CD4-positive, CD25-positive, alpha-beta regulatory T cell (primary cell): ENCODE measurements around the gene GPR119. TPM values are rescaled to one million over a fixed set of nuclear protein-coding genes. Genes with fewer than 3 reads are reported as not detected.
"Not testable (repeated sequence)": the region's sequence is repeated elsewhere in the genome, so short reads cannot be mapped to it uniquely, and the experiment has no call there.

Experiments
- ATAC-seq, 2 donors: fragments of 150-1000 bp; cut with Tn5 transposase; one replicate each; pipeline ENCODE4 v1.10.0; 2021; ENCODE audit warnings: low read depth in 2 of 2, moderate number of reproducible peaks in 2 of 2, moderate library complexity in 1 of 2
- DNase-seq, 3 donors: peaks; one replicate each; pipeline versions ENCODE4 v3.0.0 to v3.0.0-alpha.2; 2012 to 2022; ENCODE audit warnings: mixed read lengths in 1 of 3
- H3K27ac ChIP-seq: one replicate; pipeline ENCODE4 v1.7.0; 2013; ENCODE audit warnings: mild to moderate bottlenecking, low read length; ENCODE audit not compliant: insufficient read depth, poor library complexity, severe bottlenecking
- H3K27me3 ChIP-seq: one replicate; pipeline ENCODE4 v1.7.0; 2013; ENCODE audit warnings: low read length; ENCODE audit not compliant: control insufficient read depth, insufficient read depth
- H3K36me3 ChIP-seq: one replicate; pipeline ENCODE4 v1.7.0; 2013; ENCODE audit warnings: mild to moderate bottlenecking, low read length, moderate library complexity; ENCODE audit not compliant: control insufficient read depth, insufficient read depth
- H3K4me1 ChIP-seq: 2 replicates; pipeline ENCODE4 v1.7.0; 2013; ENCODE audit warnings: mild to moderate bottlenecking, low read length; ENCODE audit not compliant: insufficient read depth, control insufficient read depth, poor library complexity, severe bottlenecking
- H3K4me3 ChIP-seq: one replicate; pipeline ENCODE4 v1.7.0; 2013; ENCODE audit warnings: low read depth, mild to moderate bottlenecking, low read length, moderate library complexity
- H3K9me3 ChIP-seq, 2 experiments: 1 replicate in 1 of 2; 2 replicates in 1 of 2; pipeline ENCODE4 v1.7.0; 2013; ENCODE audit warnings: low read length in 2 of 2, mild to moderate bottlenecking in 1 of 2, moderate library complexity in 1 of 2; ENCODE audit not compliant: control insufficient read depth in 2 of 2
- H3K27ac Mint-ChIP-seq, 3 donors: one replicate each; pipeline ENCODE4 v1.8.0; 2020 to 2022; ENCODE audit warnings: mild to moderate bottlenecking in 3 of 3, mixed read lengths in 3 of 3, moderate library complexity in 2 of 3
- H3K27me3 Mint-ChIP-seq: one replicate; pipeline ENCODE4 v1.8.0; 2022; ENCODE audit warnings: mild to moderate bottlenecking, mixed read lengths
- H3K36me3 Mint-ChIP-seq: one replicate; pipeline ENCODE4 v1.8.0; 2020; ENCODE audit warnings: mixed read lengths
- H3K4me1 Mint-ChIP-seq, 4 donors: one replicate each; pipeline ENCODE4 v1.8.0; 2020 to 2022; ENCODE audit warnings: mixed read lengths in 4 of 4, mild to moderate bottlenecking in 1 of 4
- H3K4me3 Mint-ChIP-seq, 4 donors: one replicate each; pipeline ENCODE4 v1.8.0; 2020 to 2022; ENCODE audit warnings: mild to moderate bottlenecking in 4 of 4, mixed read lengths in 4 of 4, moderate library complexity in 3 of 4
- H3K9me3 Mint-ChIP-seq, 7 donors: one replicate each; pipeline ENCODE4 v1.8.0; 2020 to 2022; ENCODE audit warnings: mixed read lengths in 7 of 7, mild to moderate bottlenecking in 3 of 7, moderate library complexity in 2 of 7
- polyA plus RNA-seq, 4 donors: library from polyadenylated mRNA; unstranded; fragments of 300-500 nt; fragmentation: Illumina TruSeq; gene quantifications; one replicate each; pipeline ENCODE4 v1.2.3, GENCODE V29; 2021
- total RNA-seq: library from RNA; stranded (reverse); gene quantifications from one replicate; pipeline ENCODE4 v1.2.3, GENCODE V29; 2022

Gene GPR119
- total RNA-seq (not detected), polyA plus RNA-seq (not detected)

GRCh38 chrX:130385520-130385919 lies at the start of gene GPR119:
GPR119 (minus strand) TSS chrX:130385674; CDS start chrX:130385447, 227 bp downstream.
- ATAC-seq (no peak), DNase-seq (no peak)
- Histone ChIP-seq H3K36me3 (no peaks in the 10 kb centered on the region), H3K9me3 (no peaks in the 10 kb centered on the region), H3K27ac (no peak within 1 kb of the TSS), H3K4me1 (no peaks in the 10 kb centered on the region), H3K27me3 (no peaks in the 10 kb centered on the region), H3K4me3 (no peak within 1 kb of the TSS)
- no peak within 1 kb of the TSS for H3K4me3 Mint-ChIP-seq
- H3K27ac Mint-ChIP-seq, result no peak within 1 kb of the TSS
- H3K9me3 Mint-ChIP-seq, result peaks cover 0 to 3% (median 0%) of the 10 kb centered on the region in 7 donors
- peaks cover 9% of the 10 kb centered on the region for H3K27me3 Mint-ChIP-seq
- H3K4me1 Mint-ChIP-seq, result no peaks in the 10 kb centered on the region
- H3K36me3 Mint-ChIP-seq, result no peaks in the 10 kb centered on the region

DNA sequence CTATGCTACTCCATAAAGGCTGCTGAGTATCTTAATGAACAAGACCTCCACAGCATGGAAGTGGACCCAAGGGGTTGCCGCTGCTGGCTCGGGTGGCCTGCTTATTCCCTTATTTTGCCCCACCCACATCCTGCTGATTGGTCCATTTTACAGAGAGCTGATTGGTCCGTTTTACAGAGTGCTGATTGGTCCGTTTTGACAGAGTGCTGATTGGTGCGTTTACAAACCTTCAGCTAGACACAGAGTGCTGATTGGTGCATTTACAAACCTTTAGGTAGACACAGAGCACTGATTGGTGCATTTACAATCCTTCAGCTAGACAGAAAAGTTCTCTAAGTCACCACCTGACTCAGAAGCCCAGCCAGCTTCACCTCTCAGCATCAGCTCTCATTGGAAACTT lies 43.8 kb upstream of the GPR119 start:
- not testable (repeated sequence) for H3K9me3 ChIP-seq, H3K4me3 ChIP-seq, H3K4me1 ChIP-seq, H3K27ac ChIP-seq, DNase-seq, H3K36me3 Mint-ChIP-seq, H3K9me3 Mint-ChIP-seq, H3K4me1 Mint-ChIP-seq, H3K27me3 ChIP-seq, H3K27me3 Mint-ChIP-seq, H3K27ac Mint-ChIP-seq, H3K4me3 Mint-ChIP-seq, ATAC-seq, H3K36me3 ChIP-seq

DNA sequence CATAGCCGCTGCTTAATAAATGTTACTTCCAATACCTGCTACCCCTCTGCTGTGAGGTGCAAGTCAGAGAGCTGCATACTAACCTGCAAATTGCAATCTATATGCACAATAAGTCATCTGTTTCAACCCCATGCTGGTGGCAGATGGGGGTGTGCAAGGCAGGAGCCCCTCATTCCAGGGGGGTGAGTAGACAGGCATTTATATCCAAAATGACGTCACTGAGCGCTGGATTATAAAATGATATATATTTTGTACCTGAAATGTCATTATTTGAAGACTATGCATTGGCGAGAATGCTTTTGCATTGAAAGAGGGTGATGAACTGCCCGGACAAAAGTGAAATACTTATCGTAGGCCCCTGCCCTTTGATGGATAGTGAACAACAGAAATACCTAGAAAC lies 41.1 kb upstream of the GPR119 start:
- Mint-ChIP-seq H3K9me3 (peaks cover 0 to 2% (median 0%) of the 10 kb centered on the region in 7 donors), H3K27ac (no peak overlapping the region), H3K4me3 (no peak overlapping the region), H3K36me3 (no peaks in the 10 kb centered on the region), H3K4me1 (no peaks in the 10 kb centered on the region), H3K27me3 (peaks cover 4% of the 10 kb centered on the region)
- DNase-seq (no peak), ATAC-seq (no peak)
- Histone ChIP-seq H3K4me1 (no peaks in the 10 kb centered on the region), H3K27me3 (no peaks in the 10 kb centered on the region), H3K9me3 (no peaks in the 10 kb centered on the region), H3K36me3 (no peaks in the 10 kb centered on the region), H3K4me3 (no peak overlapping the region), H3K27ac (no peak overlapping the region)

DNA sequence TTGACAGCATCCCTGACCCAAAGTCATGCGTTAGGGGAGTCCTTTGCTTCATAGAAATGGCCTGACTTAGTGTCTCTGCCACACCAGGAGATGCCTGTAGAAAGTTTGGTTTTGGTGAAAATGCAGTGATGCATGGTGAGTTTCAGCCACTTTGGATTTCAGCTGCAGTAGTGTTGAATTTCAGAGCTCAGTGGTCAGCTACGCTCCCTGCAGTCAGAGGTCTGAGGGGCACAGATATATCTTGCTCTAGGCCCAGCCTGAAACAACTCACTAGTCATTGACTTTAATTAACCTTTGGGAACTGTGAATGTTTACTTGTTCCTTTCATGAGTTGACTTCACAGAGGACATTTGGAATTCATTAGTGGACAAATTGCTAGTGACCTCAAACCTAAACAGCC lies 33.8 kb upstream of the GPR119 start:
- Mint-ChIP-seq H3K36me3 (no peaks in the 10 kb centered on the region), H3K4me1 (no peaks in the 10 kb centered on the region), H3K27me3 (peaks cover 10% of the 10 kb centered on the region), H3K27ac (no peak overlapping the region), H3K9me3 (peaks cover 0 to 2% (median 0%) of the 10 kb centered on the region in 7 donors), H3K4me3 (no peak overlapping the region)
- no peaks in the 10 kb centered on the region for H3K36me3 ChIP-seq
- H3K4me3 ChIP-seq, result no peak overlapping the region
- H3K27ac ChIP-seq, result no peak overlapping the region
- DNase-seq (no peak), ATAC-seq (no peak)
- no peaks in the 10 kb centered on the region for H3K9me3 ChIP-seq
- no peaks in the 10 kb centered on the region for H3K4me1 ChIP-seq
- no peaks in the 10 kb centered on the region for H3K27me3 ChIP-seq

GRCh38 chrX:130418740-130419139 lies 33.3 kb upstream of the GPR119 start:
- Histone ChIP-seq H3K4me3 (no peak overlapping the region), H3K36me3 (no peaks in the 10 kb centered on the region), H3K9me3 (no peaks in the 10 kb centered on the region), H3K27ac (no peak overlapping the region), H3K27me3 (no peaks in the 10 kb centered on the region), H3K4me1 (no peaks in the 10 kb centered on the region)
- peaks cover 0 to 2% (median 0%) of the 10 kb centered on the region in 7 donors for H3K9me3 Mint-ChIP-seq
- ATAC-seq (no peak), DNase-seq (no peak)
- H3K27me3 Mint-ChIP-seq, result peaks cover 10% of the 10 kb centered on the region
- H3K36me3 Mint-ChIP-seq, result no peaks in the 10 kb centered on the region
- H3K4me3 Mint-ChIP-seq, result no peak overlapping the region
- no peak overlapping the region for H3K27ac Mint-ChIP-seq
- H3K4me1 Mint-ChIP-seq, result no peaks in the 10 kb centered on the region

GRCh38 chrX:130418066-130418465 lies 32.6 kb upstream of the GPR119 start:
- Mint-ChIP-seq H3K27me3 (peaks cover 6% of the 10 kb centered on the region), H3K9me3 (peaks cover 0 to 2% (median 0%) of the 10 kb centered on the region in 7 donors), H3K36me3 (no peaks in the 10 kb centered on the region), H3K4me3 (no peak overlapping the region), H3K27ac (no peak overlapping the region), H3K4me1 (no peaks in the 10 kb centered on the region)
- Histone ChIP-seq H3K4me3 (no peak overlapping the region), H3K36me3 (peaks cover under 1% of the 10 kb centered on the region), H3K27ac (no peak overlapping the region), H3K4me1 (no peaks in the 10 kb centered on the region), H3K9me3 (no peaks in the 10 kb centered on the region), H3K27me3 (no peaks in the 10 kb centered on the region)
- ATAC-seq, result no peak
- no peak for DNase-seq

DNA sequence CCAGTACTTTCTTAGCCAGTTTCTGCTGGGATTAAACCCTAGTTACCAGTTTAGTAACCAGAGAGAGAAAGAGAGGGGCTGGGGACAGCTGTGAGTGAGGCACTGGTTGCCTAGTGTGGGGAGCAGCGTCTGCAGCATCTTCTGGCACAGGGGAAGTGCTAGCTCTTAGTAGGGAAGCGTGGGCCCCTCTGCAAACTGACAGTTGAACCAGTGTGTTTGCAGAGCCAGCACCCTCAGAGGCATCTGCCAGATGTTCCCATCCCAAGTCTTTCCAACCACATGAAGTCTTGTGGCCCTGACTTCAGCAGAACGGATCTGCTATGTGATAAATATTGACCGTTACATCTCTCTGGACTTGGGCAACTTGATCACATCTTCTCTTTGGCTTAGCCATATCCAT lies 31.3 kb upstream of the GPR119 start:
- H3K27me3 ChIP-seq, result no peaks in the 10 kb centered on the region
- H3K4me3 ChIP-seq, result no peak overlapping the region
- DNase-seq (no peak), ATAC-seq (no peak)
- Mint-ChIP-seq H3K36me3 (peaks cover 4% of the 10 kb centered on the region), H3K27ac (no peak overlapping the region), H3K4me1 (no peaks in the 10 kb centered on the region), H3K27me3 (peaks cover 6% of the 10 kb centered on the region), H3K9me3 (peaks cover 0 to 2% (median 0%) of the 10 kb centered on the region in 7 donors), H3K4me3 (no peak overlapping the region)
- peaks cover 8% of the 10 kb centered on the region for H3K36me3 ChIP-seq
- no peaks in the 10 kb centered on the region for H3K9me3 ChIP-seq
- no peak overlapping the region for H3K27ac ChIP-seq
- no peaks in the 10 kb centered on the region for H3K4me1 ChIP-seq

GRCh38 chrX:130415201-130415600 lies 29.7 kb upstream of the GPR119 start:
- Mint-ChIP-seq H3K27ac (no peak overlapping the region), H3K9me3 (no peaks in the 10 kb centered on the region), H3K4me1 (peaks cover 0 to 2% (median 0%) of the 10 kb centered on the region in 4 donors), H3K27me3 (no peaks in the 10 kb centered on the region), H3K4me3 (no peak overlapping the region), H3K36me3 (peaks cover 7% of the 10 kb centered on the region)
- H3K4me1 ChIP-seq, result no peaks in the 10 kb centered on the region
- no peaks in the 10 kb centered on the region for H3K27me3 ChIP-seq
- no peak for ATAC-seq
- peaks cover 16% of the 10 kb centered on the region for H3K36me3 ChIP-seq
- H3K9me3 ChIP-seq, result no peaks in the 10 kb centered on the region
- H3K27ac ChIP-seq, result no peak overlapping the region
- no peak for DNase-seq
- no peak overlapping the region for H3K4me3 ChIP-seq
